Measurements from ENCODE around the gene HIPK2.

GRCh38 chr7:139656387-139656786 lies 121.4 kb downstream of the HIPK2 start:
- TF ChIP-seq EZH2 (IDR thresholded peaks at IDR 0.05; ENCODE audit: low read length) (no peak), CTCF (optimal IDR thresholded peaks at IDR 0.05 in 1 of 3, IDR thresholded peaks at IDR 0.05 in 1 of 3, conservative IDR thresholded peaks at IDR 0.05 in 1 of 3; ENCODE audit: extremely low read depth in 1 of 3, insufficient read depth in 2 of 3, low read length in 3 of 3) (no peak)
